ENCODE data around the gene ALKBH5. TPM values are rescaled to one million over a fixed set of nuclear protein-coding genes. Genes with fewer than 3 reads are reported as not detected.
A peak's percentile ranks its signal among the peaks of the same experiment; 100 is the strongest.

The ALKBH5 gene
- total and polyA plus RNA-seq, 9 of the 15 experiments (the other 6 are each of a cell fraction or from before 2014, with no cell fraction given) = 11.4 to 70.0 (median 47.4) TPM

DNA sequence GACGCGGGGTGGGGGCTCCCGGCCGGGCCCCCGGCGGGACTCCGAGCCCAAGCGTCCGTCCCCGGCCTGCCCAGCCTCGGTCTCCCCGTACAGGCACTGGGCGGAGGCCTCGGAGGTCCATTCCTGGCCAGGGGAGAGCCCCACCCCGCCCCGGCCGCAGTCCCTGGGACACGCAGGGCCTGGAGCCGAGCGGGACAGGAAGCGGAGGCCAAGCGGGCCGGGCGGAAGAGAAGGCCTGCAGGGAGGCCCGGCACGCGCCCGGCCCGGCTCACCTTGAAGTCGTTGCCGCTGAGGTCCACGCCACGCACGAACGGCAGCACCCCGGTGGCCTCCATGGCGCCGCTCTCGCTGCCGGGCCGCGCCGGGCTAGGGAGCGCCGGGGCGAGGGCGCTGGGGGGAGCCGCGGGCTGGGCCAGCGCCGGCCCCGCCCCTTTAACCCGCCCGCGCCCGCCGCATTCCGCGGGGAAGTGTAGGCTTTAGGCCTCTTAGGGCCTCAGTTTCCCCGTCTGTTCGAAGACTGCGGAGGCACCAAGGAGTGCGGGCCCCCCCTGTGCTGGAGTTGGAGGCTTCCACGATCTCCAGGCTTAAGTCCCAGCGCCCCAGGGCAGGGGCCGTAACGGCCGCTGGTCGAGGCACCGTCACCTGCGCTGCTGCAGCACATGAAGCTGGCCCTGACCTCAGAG is 74.9 kb downstream of the ALKBH5 start, which contains the start of gene FLII (continued):
- TF ChIP-seq SIN3A (IDR thresholded peaks at IDR 0.05; ENCODE audit: borderline replicate concordance in 2 of 2, control insufficient read depth in 1 of 2, low read depth in 2 of 2, low read length in 2 of 2) (peak in 1 of 2 experiments; percentile 18; a peak in 1 of 4 replicates), ZNF830 (CRISPR knock-in tag; IDR thresholded peaks at IDR 0.05) (no peak), MED1 (CRISPR knock-in tag; IDR thresholded peaks at IDR 0.05; ENCODE audit: borderline replicate concordance) (no peak), ELF1 (tag; IDR thresholded peaks at IDR 0.05) (peak; percentile 52), ZFX (CRISPR knock-in tag; IDR thresholded peaks at IDR 0.05) (peak; percentile 87), ZNF77 (CRISPR knock-in tag; IDR thresholded peaks at IDR 0.05) (no peak), MCM5 (IDR thresholded peaks at IDR 0.05; ENCODE audit: low read depth) (no peak), DMBX1 (CRISPR knock-in tag; IDR thresholded peaks at IDR 0.05; ENCODE audit: borderline replicate concordance) (no peak), SAFB2 (IDR thresholded peaks at IDR 0.05; ENCODE audit: borderline replicate concordance, low read depth, low read length, severe bottlenecking) (no peak), ZC3H11A (IDR thresholded peaks at IDR 0.05; ENCODE audit: low read depth, low read length) (no peak), ZBTB49 (CRISPR knock-in tag; IDR thresholded peaks at IDR 0.05; ENCODE audit: borderline replicate concordance) (no peak), CBX3 (IDR thresholded peaks at IDR 0.05; ENCODE audit: borderline replicate concordance in 1 of 2, low read length in 2 of 2) (no peak), ZNF347 (CRISPR knock-in tag; IDR thresholded peaks at IDR 0.05; ENCODE audit: low read depth) (no peak), ARID2 (IDR thresholded peaks at IDR 0.05) (no peak), ERF (CRISPR knock-in tag; IDR thresholded peaks at IDR 0.05) (no peak), NFYB (IDR thresholded peaks at IDR 0.05; ENCODE audit: extremely low read depth, insufficient read length) (no peak), IFI16 (CRISPR knock-in tag; IDR thresholded peaks at IDR 0.05) (no peak), XRCC4 (IDR thresholded peaks at IDR 0.05; ENCODE audit: extremely low read depth, insufficient read depth, insufficient read length) (no peak), ZNF589 (CRISPR knock-in tag; IDR thresholded peaks at IDR 0.05; ENCODE audit: low read depth) (no peak)
- TF ChIP-seq, protein P1, sequence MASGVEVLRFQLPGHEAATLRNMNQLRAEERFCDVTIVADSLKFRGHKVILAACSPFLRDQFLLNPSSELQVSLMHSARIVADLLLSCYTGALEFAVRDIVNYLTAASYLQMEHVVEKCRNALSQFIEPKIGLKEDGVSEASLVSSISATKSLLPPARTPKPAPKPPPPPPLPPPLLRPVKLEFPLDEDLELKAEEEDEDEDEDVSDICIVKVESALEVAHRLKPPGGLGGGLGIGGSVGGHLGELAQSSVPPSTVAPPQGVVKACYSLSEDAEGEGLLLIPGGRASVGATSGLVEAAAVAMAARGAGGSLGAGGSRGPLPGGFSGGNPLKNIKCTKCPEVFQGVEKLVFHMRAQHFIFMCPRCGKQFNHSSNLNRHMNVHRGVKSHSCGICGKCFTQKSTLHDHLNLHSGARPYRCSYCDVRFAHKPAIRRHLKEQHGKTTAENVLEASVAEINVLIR (CRISPR knock-in tag; IDR thresholded peaks at IDR 0.05) = no peak
- TF ChIP-seq, protein P2, sequence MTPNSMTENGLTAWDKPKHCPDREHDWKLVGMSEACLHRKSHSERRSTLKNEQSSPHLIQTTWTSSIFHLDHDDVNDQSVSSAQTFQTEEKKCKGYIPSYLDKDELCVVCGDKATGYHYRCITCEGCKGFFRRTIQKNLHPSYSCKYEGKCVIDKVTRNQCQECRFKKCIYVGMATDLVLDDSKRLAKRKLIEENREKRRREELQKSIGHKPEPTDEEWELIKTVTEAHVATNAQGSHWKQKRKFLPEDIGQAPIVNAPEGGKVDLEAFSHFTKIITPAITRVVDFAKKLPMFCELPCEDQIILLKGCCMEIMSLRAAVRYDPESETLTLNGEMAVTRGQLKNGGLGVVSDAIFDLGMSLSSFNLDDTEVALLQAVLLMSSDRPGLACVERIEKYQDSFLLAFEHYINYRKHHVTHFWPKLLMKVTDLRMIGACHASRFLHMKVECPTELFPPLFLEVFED (CRISPR knock-in tag; conservative IDR thresholded peaks at IDR 0.05) = no peak
- TF ChIP-seq, protein P3, sequence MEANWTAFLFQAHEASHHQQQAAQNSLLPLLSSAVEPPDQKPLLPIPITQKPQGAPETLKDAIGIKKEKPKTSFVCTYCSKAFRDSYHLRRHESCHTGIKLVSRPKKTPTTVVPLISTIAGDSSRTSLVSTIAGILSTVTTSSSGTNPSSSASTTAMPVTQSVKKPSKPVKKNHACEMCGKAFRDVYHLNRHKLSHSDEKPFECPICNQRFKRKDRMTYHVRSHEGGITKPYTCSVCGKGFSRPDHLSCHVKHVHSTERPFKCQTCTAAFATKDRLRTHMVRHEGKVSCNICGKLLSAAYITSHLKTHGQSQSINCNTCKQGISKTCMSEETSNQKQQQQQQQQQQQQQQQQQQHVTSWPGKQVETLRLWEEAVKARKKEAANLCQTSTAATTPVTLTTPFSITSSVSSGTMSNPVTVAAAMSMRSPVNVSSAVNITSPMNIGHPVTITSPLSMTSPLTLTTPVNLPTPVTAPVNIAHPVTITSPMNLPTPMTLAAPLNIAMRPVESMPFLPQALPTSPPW (CRISPR knock-in tag; IDR thresholded peaks at IDR 0.05) = peak; percentile 92
